NCI-H1930 (cell line): ENCODE measurements around the gene MANF.

Source experiments
- DNase-seq, 2 experiments: peaks; one replicate each; lab custom pipeline; 2025; lab: John Stamatoyannopoulos, UW

Gene MANF

DNA sequence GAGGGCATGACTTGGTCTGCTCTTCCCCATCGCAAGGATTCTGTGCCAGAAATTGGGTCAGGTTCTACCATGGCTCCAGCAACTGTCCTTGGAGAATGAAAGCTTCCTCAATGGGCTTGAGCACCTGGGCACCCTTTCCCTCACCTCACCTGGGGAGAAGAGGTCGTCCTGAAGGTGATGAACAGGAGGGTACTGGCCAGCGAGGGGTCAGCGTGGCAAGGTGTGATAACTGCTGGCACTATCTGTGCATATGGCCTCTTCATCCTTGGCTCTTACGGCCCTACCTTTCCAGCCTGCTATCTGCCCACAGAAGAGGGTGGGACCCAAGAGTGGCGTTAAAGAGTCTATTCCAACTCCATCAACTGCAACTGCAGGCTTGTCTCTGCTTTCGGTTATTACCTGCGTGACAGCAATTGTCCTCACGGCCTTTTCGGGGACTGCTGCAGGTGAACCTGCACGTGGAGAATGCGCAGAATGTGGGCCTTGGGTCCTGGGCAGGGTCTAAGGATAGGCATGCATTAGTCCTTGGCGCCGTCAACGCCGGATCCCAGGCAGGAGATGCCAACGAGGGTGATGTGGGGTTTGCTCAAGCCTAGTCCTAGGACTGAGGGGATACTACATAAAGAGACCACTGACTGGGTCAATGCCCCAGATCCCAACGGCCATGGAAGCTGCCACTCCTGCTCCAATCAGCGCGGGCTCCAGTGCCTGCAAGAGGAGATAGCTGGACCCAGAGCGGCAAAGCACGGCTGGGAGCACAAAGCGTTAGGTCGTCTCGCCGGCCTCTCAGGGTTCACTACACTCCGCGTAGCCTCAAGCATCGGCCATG is 5.4 kb downstream of the MANF start:
- no peak for DNase-seq

DNA sequence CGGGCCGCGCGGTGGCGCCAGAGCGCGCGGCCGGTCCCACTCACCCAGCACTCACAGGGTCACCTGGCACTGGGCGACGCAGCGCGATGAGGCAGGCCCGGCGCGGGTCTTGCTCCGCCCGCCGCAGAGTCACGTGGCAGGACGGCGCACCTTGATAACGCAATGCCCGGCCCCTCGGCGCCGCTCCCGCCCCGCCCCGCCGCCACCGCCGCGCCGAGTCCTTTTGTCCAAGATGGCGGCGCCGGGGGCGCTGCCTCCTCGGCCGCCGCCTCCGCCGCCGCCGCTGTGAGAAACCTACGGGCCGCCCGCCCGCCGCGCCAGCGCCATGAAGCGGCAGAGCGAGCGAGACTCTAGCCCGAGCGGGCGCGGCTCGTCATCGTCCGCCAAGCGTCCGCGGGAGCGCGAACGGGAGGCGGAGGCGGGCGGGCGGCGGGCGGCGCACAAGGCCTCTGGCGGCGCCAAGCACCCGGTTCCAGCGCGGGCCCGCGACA is 6.0 kb downstream of the MANF start, which contains the start of gene RBM15B:
Gene RBM15B (plus strand): TSS at position 211 of the 491 bp plus-strand sequence. CDS start 115 bp downstream, at position 326.
- peak; percentile 77 to 90 for DNase-seq

DNA sequence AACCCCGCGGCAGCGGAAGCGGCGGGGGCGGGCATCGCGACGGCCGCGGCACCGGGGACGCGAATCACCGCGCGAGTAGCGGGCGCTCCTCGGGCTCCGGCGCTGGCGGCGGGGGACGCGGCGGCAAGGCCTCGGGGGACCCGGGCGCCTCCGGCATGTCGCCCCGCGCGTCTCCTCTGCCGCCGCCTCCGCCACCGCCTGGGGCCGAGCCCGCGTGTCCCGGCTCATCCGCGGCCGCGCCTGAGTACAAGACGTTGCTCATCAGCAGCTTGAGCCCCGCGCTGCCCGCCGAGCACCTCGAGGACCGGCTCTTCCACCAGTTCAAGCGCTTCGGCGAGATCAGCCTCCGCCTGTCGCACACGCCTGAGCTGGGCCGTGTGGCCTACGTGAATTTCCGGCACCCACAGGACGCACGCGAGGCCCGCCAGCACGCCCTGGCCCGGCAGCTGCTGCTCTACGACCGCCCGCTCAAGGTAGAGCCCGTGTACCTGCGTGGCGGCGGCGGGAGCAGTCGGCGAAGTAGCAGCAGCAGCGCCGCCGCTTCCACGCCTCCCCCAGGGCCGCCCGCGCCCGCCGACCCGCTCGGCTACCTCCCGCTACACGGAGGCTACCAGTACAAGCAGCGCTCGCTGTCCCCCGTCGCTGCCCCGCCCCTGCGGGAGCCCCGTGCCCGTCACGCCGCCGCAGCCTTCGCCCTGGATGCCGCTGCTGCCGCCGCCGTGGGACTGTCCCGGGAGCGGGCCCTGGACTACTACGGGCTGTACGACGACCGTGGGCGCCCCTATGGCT is 6.7 kb downstream of the MANF start:
- DNase-seq: no peak

DNA sequence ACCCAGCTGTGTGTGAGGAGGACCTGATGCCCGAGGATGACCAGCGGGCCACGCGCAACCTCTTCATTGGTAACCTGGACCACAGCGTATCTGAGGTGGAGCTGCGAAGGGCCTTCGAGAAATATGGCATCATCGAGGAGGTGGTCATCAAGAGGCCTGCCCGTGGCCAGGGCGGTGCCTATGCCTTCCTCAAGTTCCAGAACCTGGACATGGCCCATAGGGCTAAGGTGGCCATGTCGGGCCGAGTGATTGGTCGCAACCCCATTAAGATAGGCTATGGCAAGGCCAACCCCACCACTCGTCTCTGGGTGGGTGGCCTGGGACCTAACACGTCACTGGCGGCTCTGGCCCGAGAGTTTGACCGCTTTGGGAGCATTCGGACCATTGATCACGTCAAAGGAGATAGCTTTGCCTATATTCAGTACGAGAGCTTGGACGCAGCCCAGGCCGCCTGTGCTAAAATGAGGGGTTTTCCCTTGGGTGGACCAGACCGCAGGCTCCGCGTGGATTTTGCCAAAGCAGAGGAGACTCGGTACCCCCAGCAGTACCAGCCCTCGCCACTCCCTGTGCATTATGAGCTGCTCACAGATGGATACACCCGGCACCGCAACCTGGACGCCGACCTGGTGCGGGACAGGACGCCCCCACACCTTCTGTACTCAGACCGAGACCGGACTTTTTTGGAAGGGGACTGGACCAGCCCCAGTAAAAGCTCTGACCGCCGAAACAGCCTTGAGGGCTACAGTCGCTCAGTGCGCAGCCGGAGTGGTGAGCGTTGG is 7.5 kb downstream of the MANF start:
- no peak for DNase-seq

DNA sequence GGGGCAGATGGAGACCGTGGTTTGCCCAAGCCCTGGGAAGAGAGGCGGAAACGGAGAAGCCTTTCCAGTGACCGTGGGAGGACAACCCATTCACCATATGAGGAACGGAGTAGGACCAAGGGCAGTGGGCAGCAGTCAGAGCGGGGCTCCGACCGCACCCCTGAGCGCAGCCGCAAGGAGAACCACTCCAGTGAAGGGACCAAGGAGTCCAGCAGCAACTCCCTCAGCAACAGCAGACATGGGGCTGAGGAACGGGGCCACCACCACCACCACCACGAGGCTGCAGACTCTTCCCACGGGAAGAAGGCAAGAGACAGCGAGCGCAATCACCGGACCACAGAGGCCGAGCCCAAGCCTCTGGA is 8.0 kb downstream of the MANF start:
- DNase-seq: no peak

DNA sequence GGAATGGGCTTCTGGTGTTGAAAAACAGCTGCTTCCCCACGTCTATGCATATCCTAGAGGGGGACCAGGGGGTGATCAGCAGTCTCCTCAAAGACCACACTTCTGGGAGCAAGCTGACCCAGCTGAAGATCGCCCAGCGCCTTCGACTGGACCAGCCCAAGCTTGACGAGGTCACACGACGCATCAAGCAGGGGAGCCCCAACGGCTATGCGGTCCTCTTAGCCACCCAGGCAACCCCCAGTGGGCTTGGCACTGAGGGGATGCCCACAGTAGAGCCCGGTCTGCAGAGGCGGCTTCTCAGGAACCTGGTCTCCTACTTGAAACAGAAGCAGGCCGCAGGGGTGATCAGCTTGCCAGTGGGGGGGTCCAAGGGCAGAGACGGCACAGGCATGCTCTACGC is 8.5 kb downstream of the MANF start:
- no peak for DNase-seq

DNA sequence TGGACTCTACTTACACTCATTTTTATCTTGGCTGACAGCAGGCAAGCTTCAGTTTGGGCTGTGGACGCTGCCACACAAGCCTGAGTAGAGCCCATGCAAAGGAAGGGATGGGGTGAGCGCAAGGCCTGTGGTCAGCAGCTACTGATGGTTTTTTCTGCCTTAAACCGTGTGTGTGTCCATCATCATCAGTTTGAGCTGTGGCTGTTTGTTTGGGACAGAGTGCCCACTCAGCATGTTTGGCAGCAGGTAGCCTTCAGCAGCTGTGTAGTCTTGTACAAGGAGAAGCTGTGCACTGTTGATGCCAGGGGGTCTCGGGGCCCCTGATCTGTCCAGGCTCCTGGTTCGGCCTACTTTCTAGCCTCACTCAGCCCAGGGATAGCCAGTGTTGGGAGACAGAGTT is 9.4 kb downstream of the MANF start:
- DNase-seq: no peak

DNA sequence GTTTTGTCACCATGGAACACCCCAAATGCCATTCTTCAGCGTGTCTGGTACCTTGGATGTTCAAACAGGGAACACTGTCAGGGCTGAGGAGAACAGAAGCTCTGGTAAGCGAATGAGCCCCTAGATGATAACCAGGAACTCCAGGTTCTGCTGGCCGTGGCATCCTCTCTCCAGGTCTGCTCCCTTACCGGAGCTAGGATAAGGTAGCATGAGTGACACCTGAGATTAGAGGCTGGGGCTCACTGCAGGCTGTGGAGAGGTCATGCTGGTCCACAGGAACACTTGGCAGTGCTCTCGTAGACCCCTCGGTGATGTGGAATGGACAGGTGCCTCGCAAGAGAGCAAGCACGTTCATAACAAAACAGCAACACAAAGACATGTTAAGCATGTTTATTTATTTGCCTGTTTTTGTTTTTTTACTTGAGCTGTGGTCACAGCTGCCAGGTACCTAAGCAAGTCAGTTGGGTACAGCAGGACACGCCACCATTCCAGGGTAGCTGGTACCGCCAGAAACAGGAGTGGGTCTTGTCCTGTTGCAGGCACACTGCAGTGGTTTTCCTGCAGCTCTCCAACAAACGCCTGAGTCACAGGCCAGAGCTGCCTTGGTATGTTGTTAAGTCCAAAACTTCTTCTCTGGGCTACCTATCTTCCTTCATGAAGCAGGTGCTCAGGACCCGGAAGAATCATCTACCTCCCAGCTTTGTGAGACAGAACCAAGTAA is 10.6 kb downstream of the MANF start:
- no peak for DNase-seq

DNA sequence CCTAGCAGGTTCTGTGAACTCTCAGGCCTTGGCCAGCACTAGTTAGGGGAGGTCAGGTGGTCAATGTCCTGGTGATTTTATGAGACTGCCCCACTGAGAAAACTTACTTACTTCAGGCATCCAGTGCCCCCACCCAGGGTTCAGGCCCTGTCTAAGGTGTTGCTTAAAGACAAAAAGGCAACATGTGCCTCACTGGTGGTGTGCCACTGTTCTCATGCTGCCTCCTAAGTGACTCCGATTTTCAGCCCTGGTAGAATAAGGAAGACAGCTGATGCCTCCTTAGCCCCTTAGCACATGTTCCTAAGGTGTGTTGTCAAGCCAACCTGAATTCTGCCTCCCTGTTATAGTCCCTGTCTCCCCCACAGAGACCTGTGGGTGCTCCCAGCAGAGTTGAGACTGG is 11.3 kb downstream of the MANF start:
- no peak for DNase-seq

DNA sequence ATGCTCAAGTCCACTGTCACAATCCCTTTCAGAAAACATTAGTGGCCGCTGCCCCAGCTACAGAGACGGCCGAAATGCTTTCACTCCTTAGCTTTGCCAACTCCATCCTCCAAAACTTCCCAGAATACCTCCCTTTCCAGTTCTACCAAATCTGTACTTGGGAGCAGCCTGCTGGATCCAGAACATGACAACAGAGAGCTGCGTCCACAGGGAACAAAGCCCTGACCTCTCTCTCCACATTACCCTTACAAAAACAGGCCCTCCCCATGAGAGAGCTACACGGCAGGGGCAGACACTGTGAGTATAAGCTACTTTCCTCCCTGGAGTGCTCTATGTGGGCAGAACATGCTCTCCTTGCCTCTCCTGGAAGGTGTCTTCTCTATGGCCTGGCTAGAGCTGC is 12.3 kb downstream of the MANF start:
- DNase-seq: no peak

DNA sequence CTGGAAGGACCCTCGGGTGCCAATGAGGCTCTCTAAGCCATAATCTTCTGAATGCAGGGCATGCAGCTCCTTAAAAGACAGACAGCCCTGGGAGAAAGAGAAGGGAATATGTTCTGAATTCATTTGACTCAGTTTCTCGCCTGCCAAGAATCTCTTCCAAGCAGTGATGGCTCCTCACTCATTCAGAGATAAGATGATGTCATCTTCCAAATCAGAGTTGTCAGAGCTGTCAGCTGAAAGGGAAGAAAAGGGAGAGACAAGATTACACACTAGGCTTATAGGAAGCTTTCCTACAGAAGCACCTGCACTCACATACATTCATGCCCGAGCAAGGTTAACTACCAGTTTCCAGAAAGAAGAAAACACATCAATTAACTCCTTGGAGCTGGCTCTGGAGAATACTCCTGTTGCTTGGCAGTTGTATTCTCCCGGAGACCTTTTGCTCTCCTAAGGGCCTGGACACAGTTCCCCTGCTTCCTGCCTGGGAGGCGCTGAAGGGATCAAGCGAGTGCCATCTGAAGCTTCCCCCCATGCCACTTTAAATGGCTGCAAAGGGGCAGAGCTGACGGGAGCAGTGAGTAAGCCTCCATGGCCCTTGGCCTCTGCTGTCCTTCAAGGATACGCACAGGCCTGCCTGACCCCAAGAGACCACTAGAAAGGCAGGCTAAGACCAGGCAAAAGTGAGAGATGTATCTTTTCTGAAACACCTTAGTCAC is 13.7 kb downstream of the MANF start:
- no peak for DNase-seq

DNA sequence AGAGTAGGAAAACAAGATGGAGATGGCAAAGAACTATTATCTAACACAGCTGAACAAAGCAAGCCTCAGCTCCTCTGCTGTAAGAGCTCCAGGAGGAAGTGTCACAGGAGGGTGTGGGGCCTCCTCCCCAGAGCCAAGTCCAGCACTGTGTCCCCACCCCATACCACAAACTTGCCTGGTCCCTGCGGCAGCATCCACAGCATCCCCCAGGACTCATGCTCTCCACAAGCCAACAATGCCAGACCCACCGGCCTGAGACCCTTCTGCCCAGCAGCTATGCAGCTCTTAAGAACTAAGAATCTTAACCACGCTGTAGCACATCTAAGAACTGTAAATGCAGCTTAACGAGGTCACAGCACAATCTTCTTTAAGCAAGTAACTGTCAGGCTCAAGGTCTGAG is 15.1 kb downstream of the MANF start:
- DNase-seq: no peak

DNA sequence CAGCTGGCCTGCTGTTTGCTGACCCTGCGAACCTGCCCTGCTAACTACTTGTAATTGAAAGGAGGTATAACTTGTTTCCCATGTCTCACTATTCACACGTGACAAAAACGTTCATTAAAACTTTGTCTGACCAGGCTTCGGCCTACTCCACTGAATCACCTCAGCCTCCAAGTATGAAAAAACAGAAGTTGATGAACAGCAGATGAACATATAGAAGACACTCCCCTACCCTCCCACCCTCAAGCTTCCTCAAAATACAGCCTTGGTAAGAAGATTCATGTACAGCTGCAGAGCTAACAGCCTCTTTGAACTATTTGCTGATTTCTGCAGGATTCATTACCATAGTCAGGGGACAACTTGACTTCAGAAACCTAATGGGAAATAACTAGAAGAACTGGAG is 16.6 kb downstream of the MANF start:
- no peak for DNase-seq

DNA sequence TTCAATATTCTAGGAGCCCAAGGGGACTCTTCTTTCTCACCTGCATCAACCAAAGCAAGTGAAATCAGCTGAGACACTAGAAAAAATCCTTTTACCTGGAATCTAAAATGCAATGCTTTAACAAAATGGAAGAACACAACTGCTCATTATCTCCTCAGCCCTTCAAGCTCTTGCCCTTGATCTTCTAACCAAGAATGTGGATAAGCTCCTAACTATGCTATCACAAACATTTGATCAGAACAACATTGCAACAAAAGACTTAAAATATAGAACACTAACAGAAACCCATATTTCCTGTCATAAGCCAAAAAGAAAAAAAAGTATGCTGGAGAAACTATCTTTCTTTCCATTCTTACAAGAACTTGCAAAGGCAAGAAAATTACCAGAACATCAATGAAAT is 18.6 kb downstream of the MANF start:
- no peak for DNase-seq

DNA sequence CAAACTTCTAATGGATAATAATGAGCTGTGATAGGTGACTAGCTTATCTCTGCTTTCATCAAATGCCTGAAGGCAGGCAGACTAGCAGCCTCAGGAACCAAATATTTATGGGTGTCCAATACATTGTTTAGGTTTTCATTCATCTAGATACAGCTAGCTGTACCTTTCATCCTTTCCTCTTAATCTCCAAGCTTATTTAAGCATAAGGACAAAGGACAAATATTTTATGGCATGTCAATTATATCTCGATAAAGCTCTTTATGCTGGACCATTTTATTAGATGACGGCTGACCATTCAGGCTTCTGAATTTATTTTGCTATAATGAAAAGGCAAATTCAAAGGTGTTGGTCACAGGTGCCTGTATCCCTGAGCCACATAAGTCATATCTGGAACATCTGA is 22.9 kb downstream of the MANF start:
- DNase-seq: no peak

DNA sequence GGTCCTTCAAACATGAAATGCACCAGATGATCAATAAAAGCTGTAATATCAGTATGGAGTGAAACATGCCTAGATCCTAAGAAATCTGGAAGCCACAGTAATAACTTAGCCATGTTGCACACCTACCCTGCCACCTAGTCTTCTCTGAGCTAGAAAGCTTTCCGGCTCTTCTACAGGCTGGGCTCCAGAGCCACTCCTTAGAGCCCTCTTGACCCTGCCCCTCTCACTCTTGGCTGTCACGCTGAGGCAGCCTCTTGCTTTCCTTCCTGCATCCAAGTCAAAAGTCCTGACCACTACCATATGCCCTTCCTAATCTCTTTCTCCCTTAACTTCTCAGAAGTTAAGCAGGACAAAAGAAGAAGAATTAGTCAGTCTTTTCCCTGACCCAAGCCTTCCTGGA is 23.7 kb downstream of the MANF start:
- DNase-seq: no peak

DNA sequence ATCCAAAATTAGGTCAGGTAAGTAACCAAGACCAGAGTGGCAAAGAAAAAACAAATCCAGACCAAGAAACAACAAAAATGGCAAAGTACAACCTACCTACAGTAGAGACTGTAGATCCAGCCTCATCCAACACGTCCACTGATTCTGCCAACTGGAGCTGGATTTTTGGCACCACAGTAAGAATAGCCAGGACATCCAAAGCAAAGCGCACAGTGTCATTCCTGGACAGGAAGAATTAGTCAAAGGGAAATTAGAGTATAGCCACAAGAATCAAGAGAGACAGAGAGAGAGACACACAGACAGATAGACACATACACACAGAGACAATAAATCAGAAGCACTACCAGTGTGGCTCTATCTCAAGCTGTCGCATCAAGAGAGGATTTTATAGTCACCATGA is 37.1 kb downstream of the MANF start:
- no peak for DNase-seq

DNA sequence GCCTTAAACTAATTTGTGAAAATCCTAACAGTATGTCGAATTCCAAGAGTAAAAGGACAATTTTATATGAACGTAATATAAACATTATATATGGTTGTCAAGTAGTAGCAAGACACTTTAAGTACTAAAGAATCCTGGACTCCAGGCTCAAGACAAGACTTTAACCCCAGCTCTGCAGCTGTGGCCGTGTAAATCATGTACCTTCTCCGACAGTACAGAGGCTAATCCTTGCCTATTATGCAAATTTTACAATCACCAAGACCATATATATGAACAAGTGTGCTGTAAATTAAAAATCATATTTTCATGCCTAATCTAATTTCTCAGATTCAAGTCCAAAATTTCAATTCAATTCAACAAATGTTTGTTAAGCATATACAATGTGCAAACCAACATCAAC is 41.8 kb downstream of the MANF start:
- DNase-seq: no peak

DNA sequence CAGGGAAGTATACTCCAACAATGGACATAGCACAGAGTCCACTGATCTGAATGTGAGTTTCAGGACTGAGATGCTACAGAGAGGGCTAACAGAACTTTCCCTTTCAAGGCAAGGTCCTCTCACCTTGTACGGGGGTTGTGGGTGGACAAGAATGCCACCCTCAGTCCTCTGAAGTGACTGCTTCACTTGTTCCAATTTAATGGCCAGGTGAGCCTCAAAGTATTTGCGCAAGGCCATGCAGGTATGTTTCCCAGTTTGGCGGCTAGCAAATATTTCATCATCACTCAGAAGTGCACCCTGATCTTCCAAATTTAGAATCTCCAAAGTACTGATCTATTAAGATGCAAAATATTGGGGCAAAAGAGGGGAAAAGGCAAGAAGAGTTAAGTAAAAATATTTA is 44.0 kb downstream of the MANF start:
- DNase-seq: no peak

DNA sequence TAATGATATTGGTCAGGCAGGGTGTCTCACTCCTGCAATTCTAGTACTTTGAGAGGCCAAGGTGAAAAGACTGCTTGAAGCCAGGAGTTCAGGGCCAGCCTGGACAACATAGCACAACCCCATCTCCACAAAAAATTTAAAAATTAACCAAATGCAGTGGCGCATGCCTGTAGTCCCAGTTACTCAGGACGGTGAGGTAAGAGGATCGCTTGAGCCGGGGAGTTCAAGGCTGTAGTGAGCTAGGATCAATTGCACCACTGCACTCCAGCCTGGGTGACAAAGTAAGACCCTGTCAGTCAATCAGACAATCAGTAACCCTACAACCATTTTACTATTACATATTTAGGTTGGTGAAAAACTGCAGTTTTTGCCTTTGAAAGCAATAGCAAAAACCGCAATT is 49.0 kb downstream of the MANF start:
- no peak for DNase-seq

DNA sequence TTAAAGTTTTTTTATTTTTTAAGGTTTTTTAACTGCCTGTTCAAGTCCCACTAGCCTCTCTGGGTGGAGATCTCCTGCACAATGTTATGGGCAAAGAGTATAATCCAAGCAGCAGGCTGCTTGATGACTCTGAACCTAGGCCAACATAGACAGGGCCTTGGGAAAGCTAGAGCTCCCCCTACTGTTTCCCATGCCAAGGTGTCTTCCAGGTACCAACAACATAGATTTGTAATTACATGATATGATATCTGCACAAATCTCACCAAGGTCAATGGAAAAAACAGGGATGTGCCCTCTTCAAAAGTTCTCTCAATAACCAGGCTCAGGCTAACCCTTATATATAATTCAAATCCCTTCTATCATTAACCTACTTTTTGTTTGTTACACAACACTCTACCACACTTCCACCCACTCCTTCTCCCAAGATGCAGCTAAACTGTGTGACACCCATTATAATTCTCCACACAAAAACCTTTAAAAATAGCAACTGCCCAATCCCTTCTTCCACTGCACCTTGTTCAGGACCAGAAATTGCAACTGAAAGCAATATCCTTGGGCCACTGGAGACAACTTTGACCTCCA is 49.7 kb downstream of the MANF start:
- DNase-seq: peak in 1 of 2 experiments; percentile 2
